Measurements from ENCODE around the gene CTDP1. TPM values are rescaled to one million over a fixed set of nuclear protein-coding genes. Genes with fewer than 3 reads are reported as not detected.

CTDP1 gene
- total and polyA plus RNA-seq, 4 donors = 2.7 to 13.9 (median 10.5) TPM

GRCh38 chr18:79658366-79658765 is 21.2 kb upstream of the CTDP1 start:
- no peak for DNase-seq (ENCODE audit: low spot score)
- TF ChIP-seq ATF3 (IDR thresholded peaks at IDR 0.05) (no peak), JUND (IDR thresholded peaks at IDR 0.05) (no peak), MAX (IDR thresholded peaks at IDR 0.05) (no peak)
- H3K27me3 ChIP-seq (ENCODE audit: control insufficient read depth in 4 of 4, insufficient read depth in 4 of 4, low read length in 3 of 4) = peaks cover 0 to 3% (median 0%) of the 10 kb centered on the region in 4 donors
- WGBS = 82% methylated on average over 12 of the region's 12 CpGs
- no peaks in the 10 kb centered on the region for H3K4me1 ChIP-seq (ENCODE audit: control insufficient read depth in 4 of 4, insufficient read depth in 4 of 4, low read length in 3 of 4)
- H3K9ac ChIP-seq (ENCODE audit: low read depth in 1 of 2, low read length in 2 of 2) = no peak overlapping the region
- H3K36me3 ChIP-seq (ENCODE audit: control insufficient read depth in 4 of 4, insufficient read depth in 3 of 4, low read depth in 1 of 4, low read length in 3 of 4) = no peaks in the 10 kb centered on the region
- no peak overlapping the region for H3K27ac ChIP-seq (ENCODE audit: low read depth in 1 of 2, low read length in 2 of 2)
- H3K4me3 ChIP-seq (ENCODE audit: low read depth in 1 of 3, low read length in 3 of 3) = no peak overlapping the region
- peaks cover 0 to 2% (median 0%) of the 10 kb centered on the region in 4 donors for H3K9me3 ChIP-seq (ENCODE audit: control insufficient read depth in 4 of 4, low read length in 3 of 4)

- DNase-seq (ENCODE audit: low spot score) = no peak
- 84% methylated on average over 5 of the region's 5 CpGs for WGBS
- Histone ChIP-seq H3K9me3 (ENCODE audit: control insufficient read depth in 4 of 4, low read length in 3 of 4) (peaks cover 0 to 2% (median 0%) of the 10 kb centered on the region in 4 donors), H3K27me3 (ENCODE audit: control insufficient read depth in 4 of 4, insufficient read depth in 4 of 4, low read length in 3 of 4) (peaks cover 0 to 3% (median 0%) of the 10 kb centered on the region in 4 donors), H3K4me3 (ENCODE audit: low read depth in 1 of 3, low read length in 3 of 3) (no peak overlapping the region), H3K27ac (ENCODE audit: low read depth in 1 of 2, low read length in 2 of 2) (no peak overlapping the region), H3K36me3 (ENCODE audit: control insufficient read depth in 4 of 4, insufficient read depth in 3 of 4, low read depth in 1 of 4, low read length in 3 of 4) (no peaks in the 10 kb centered on the region), H3K4me1 (ENCODE audit: control insufficient read depth in 4 of 4, insufficient read depth in 4 of 4, low read length in 3 of 4) (no peaks in the 10 kb centered on the region), H3K9ac (ENCODE audit: low read depth in 1 of 2, low read length in 2 of 2) (no peak overlapping the region)
- TF ChIP-seq HNF4G (IDR thresholded peaks at IDR 0.05) (no peak), EGR1 (IDR thresholded peaks at IDR 0.05; ENCODE audit: low read depth in 2 of 2) (no peak), REST (IDR thresholded peaks at IDR 0.05) (no peak), YY1 (IDR thresholded peaks at IDR 0.05) (no peak), SP1 (IDR thresholded peaks at IDR 0.05) (no peak), CTCF (IDR thresholded peaks at IDR 0.05; ENCODE audit: low read depth, low read length, missing input control) (no peak), TAF1 (conservative IDR thresholded peaks at IDR 0.05) (no peak), JUND (IDR thresholded peaks at IDR 0.05) (no peak), ZBTB33 (IDR thresholded peaks at IDR 0.05) (no peak), MAX (IDR thresholded peaks at IDR 0.05) (no peak), GABPA (IDR thresholded peaks at IDR 0.05 in 1 of 2, conservative IDR thresholded peaks at IDR 0.05 in 1 of 2) (no peak), HNF4A (conservative IDR thresholded peaks at IDR 0.05) (no peak), FOXA2 (IDR thresholded peaks at IDR 0.05) (no peak)
Observed at GRCh38 chr18:79659733-79660132, 19.9 kb upstream of the CTDP1 start.

Measured in liver (tissue), 9 donors.